Ovary (tissue), 9 donors: Measurements from ENCODE around the gene HNF1B. TPM values are rescaled to one million over a fixed set of nuclear protein-coding genes. Genes with fewer than 3 reads are reported as not detected.

Experiments used
- DNase-seq, 5 donors: peaks; one replicate each; pipeline ENCODE4 v3.0.0-alpha.2; 2019 to 2020
- H3K27ac ChIP-seq, 2 donors: fragments of 200-600 bp; one replicate each; pipeline versions ENCODE4 v1.5.1 to v1.8.0; 2019 to 2022
- H3K27me3 ChIP-seq: fragments of 200-600 bp; one replicate; pipeline ENCODE4 v1.8.0; 2022
- H3K36me3 ChIP-seq: fragments of 200-600 bp; sonication (generic); one replicate; pipeline ENCODE4 v1.5.1; 2019
- H3K4me1 ChIP-seq: one replicate; pipeline ENCODE4 v1.8.1; 2013; ENCODE audit warnings: mild to moderate bottlenecking, moderate library complexity; ENCODE audit not compliant: insufficient read depth
- H3K4me3 ChIP-seq: fragments of 200-600 bp; sonication (generic); one replicate; pipeline ENCODE4 v1.5.1; 2017
- H3K9me3 ChIP-seq, 2 donors: fragments of 200-600 bp in 1 of 2; sonication (generic) in 1 of 2; one replicate each; pipeline versions ENCODE4 v1.5.1 to v1.8.1; 2013 to 2019; ENCODE audit warnings: mild to moderate bottlenecking in 1 of 2, moderate library complexity in 1 of 2
- CTCF ChIP-seq, 3 donors: fragments of 450-650 bp in 2 of 3; fragments of 200-600 bp in 1 of 3; IDR thresholded peaks; one replicate each; pipeline versions ENCODE4 v1.5.1 to v1.8.0; 2016 to 2022; ENCODE audit warnings: antibody characterized with exemption in 3 of 3, mild to moderate bottlenecking in 1 of 3
- EP300 ChIP-seq: sonication (generic); formaldehyde crosslinking; IDR thresholded peaks from one replicate; pipeline ENCODE4 v1.6.1; 2017; ENCODE audit warnings: antibody characterized with exemption
- POLR2A ChIP-seq: fragments of 450-650 bp; IDR thresholded peaks from one replicate; pipeline ENCODE4 v1.6.1; 2017; ENCODE audit warnings: antibody characterized with exemption, mild to moderate bottlenecking, moderate library complexity
- WGBS, 3 donors: extraction: QIAGEN DNeasy Blood & Tissue Kit in 1 of 3; methylation state at CpG; one replicate each; pipeline versions ENCODE4 v1.1.5 to v1.1.7; 2013 to 2017; 5-methylcytosine and 5-hydroxymethylcytosine counted together
- intact Hi-C, 4 donors: fragments of 100-400 bp; cut with DNase I; formaldehyde crosslinking; loops; one replicate each; pipeline versions ENCODE4 v1.11.0 to v1.15.1; 2022 to 2023
- polyA plus RNA-seq, 2 donors: library from polyadenylated mRNA; stranded (reverse); fragments of 200-250 nt in 1 of 2; fragments of 350-450 nt in 1 of 2; fragmentation: Illumina TruSeq in 1 of 2; extraction: RNeasy Lipid Tissue Mini Kit (QIAGEN cat#74804) in 1 of 2; gene quantifications; one replicate each; pipeline ENCODE4 v1.2.3, GENCODE V29; 2013 to 2014
- total RNA-seq, 7 donors: library from RNA; depleted of rRNA in 2 of 7; stranded (reverse); fragments of >200 nt in 2 of 7; fragmentation: NEBNext Ultra II Directional in 3 of 7; extraction: Animal tissue kit (Norgen Biotek cat#: 25700) in 3 of 7; gene quantifications; one replicate each; pipeline versions ENCODE4 v1.1.0 to v1.2.4, GENCODE V29; 2016 to 2023
- donor health status: DM: no; HTN: no; CAD: no; lungs with moderate emphysema.
- donor health status: DM: no; HTN: no; CAD: no.
- donor health status: Bipolar disorder and iron deficiency.
- donor health status: DM: yes; HTN: yes; CAD: no.
- donor health status: DM: no; HTN: no; CAD: no.
- donor health status: DM: yes; HTN: yes; CAD: no.

Gene HNF1B
- total and polyA plus RNA-seq, 9 donors: 0.05 to 9.5 (median 0.75) TPM; not detected in 3

GRCh38 chr17:37764383-37764782, 19.5 kb upstream of the HNF1B start:
- H3K27me3 ChIP-seq: no peaks in the 10 kb centered on the region
- intact Hi-C loops: no loop called here
- H3K4me3 ChIP-seq: no peak overlapping the region
- DNase-seq: no peak
- H3K36me3 ChIP-seq: no peaks in the 10 kb centered on the region
- WGBS, 3 donors: 51 to 63% (median 56%) methylated on average over 3 of the region's 3 CpGs
- H3K4me1 ChIP-seq: no peaks in the 10 kb centered on the region
- H3K9me3 ChIP-seq: no peaks in the 10 kb centered on the region
- H3K27ac ChIP-seq: no peak overlapping the region
- TF ChIP-seq POLR2A (no peak), EP300 (no peak), CTCF (IDR thresholded peaks at IDR 0.05) (no peak)

GRCh38 chr17:37762666-37763065, 17.8 kb upstream of the HNF1B start:
- 12 to 17% (median 14%) methylated on average over 7 of the region's 7 CpGs for WGBS, 3 donors
- intact Hi-C loops: no loop called here

GRCh38 chr17:37761961-37762360, 17.1 kb upstream of the HNF1B start:
- no peak for TF ChIP-seq CTCF (IDR thresholded peaks at IDR 0.05)
- TF ChIP-seq EP300: no peak
- TF ChIP-seq POLR2A: no peak
- no peaks in the 10 kb centered on the region for H3K9me3 ChIP-seq
- H3K36me3 ChIP-seq: no peaks in the 10 kb centered on the region
- no peaks in the 10 kb centered on the region for H3K27me3 ChIP-seq
- intact Hi-C loops: no loop called here
- no peak overlapping the region for H3K4me3 ChIP-seq
- no peaks in the 10 kb centered on the region for H3K4me1 ChIP-seq
- no peak for DNase-seq
- H3K27ac ChIP-seq: no peak overlapping the region
- WGBS, 3 donors: 71 to 75% (median 75%) methylated on average over 4 of the region's 4 CpGs

More at GRCh38 chr17:37762666-37763065, 17.8 kb upstream of the HNF1B start:
- no peaks in the 10 kb centered on the region for H3K27me3 ChIP-seq
- no peak for DNase-seq
- TF ChIP-seq POLR2A: no peak
- no peak for TF ChIP-seq CTCF (IDR thresholded peaks at IDR 0.05)
- TF ChIP-seq EP300: no peak
- no peaks in the 10 kb centered on the region for H3K9me3 ChIP-seq
- H3K4me1 ChIP-seq: no peaks in the 10 kb centered on the region
- H3K4me3 ChIP-seq: no peak overlapping the region
- no peak overlapping the region for H3K27ac ChIP-seq
- H3K36me3 ChIP-seq: no peaks in the 10 kb centered on the region

GRCh38 chr17:37761059-37761458, 16.2 kb upstream of the HNF1B start:
- intact Hi-C loops: no loop called here
- H3K4me3 ChIP-seq: no peak overlapping the region
- no peaks in the 10 kb centered on the region for H3K27me3 ChIP-seq
- no peak for DNase-seq
- TF ChIP-seq CTCF (IDR thresholded peaks at IDR 0.05): no peak
- TF ChIP-seq EP300: no peak
- H3K27ac ChIP-seq: no peak overlapping the region
- H3K36me3 ChIP-seq: no peaks in the 10 kb centered on the region
- 48 to 56% (median 51%) methylated on average over 7 of the region's 7 CpGs for WGBS, 3 donors
- no peaks in the 10 kb centered on the region for H3K9me3 ChIP-seq
- H3K4me1 ChIP-seq: no peaks in the 10 kb centered on the region
